Caco-2 (cell line): ENCODE data around the gene TMPRSS7. TPM values are rescaled to one million over a fixed set of nuclear protein-coding genes. Genes with fewer than 3 reads are reported as not detected.

Experiments
- BruUV-seq: library from RNA; stranded (reverse); fragments of 400-500 nt; replicated peaks from 2 replicates; lab custom pipeline; 2021; lab: Mats Ljungman, UMichigan
- CTCF ChIA-PET: fragments of 300-600 bp; sonication (Branson Sonifier 250); formaldehyde crosslinking; loops from one replicate; lab custom pipeline; 2022; ENCODE audit warnings: antibody characterized with exemption; lab: Charles Lee
- POLR2A ChIA-PET: fragments of 300-600 bp; sonication (Branson Sonifier 250); formaldehyde crosslinking; loops from one replicate; lab custom pipeline; 2022; ENCODE audit warnings: antibody characterized with exemption; lab: Charles Lee
- DNase-seq, 2 experiments: peaks; one replicate each; pipeline versions ENCODE4 v3.0.0 to v3.0.0-alpha.2; 2020 to 2022
- H3K27me3 ChIP-seq: replicated peaks from 2 replicates; pipeline ENCODE4 v1.6.0; 2011; ENCODE audit warnings: low read length; ENCODE audit not compliant: control insufficient read depth, insufficient read depth
- H3K36me3 ChIP-seq: 2 replicates; pipeline ENCODE4 v1.5.1; 2011; ENCODE audit warnings: low read length; ENCODE audit not compliant: control insufficient read depth, insufficient read depth
- H3K4me1 ChIP-seq: fragments of 250-450 bp; sonication (Bioruptor Pico); 2 replicates; pipeline ENCODE4 v1.5.1; 2020; ENCODE audit warnings: mild to moderate bottlenecking
- H3K4me3 ChIP-seq: 2 replicates; pipeline ENCODE4 v1.5.1; 2011; ENCODE audit warnings: low read depth, mild to moderate bottlenecking, control low read depth, low read length
- H3K9me3 ChIP-seq: fragments of 250-450 bp; sonication (Bioruptor Pico); 2 replicates; pipeline ENCODE4 v1.5.1; 2020; ENCODE audit warnings: mild to moderate bottlenecking, moderate library complexity
- H3K27ac Mint-ChIP-seq: one replicate; pipeline ENCODE4 v1.8.0; 2022; ENCODE audit warnings: mixed read lengths; ENCODE audit not compliant: unreplicated experiment
- H3K27me3 Mint-ChIP-seq: one replicate; pipeline ENCODE4 v1.8.0; 2022; ENCODE audit warnings: mixed read lengths; ENCODE audit not compliant: insufficient read depth, unreplicated experiment
- H3K36me3 Mint-ChIP-seq: one replicate; pipeline ENCODE4 v1.8.0; 2022; ENCODE audit warnings: mild to moderate bottlenecking, mixed read lengths; ENCODE audit not compliant: insufficient read depth, unreplicated experiment
- H3K4me1 Mint-ChIP-seq: one replicate; pipeline ENCODE4 v1.8.0; 2022; ENCODE audit warnings: low read depth, mixed read lengths; ENCODE audit not compliant: unreplicated experiment
- H3K4me3 Mint-ChIP-seq: one replicate; pipeline ENCODE4 v1.8.0; 2022; ENCODE audit warnings: mild to moderate bottlenecking, moderate library complexity, mixed read lengths; ENCODE audit not compliant: unreplicated experiment
- H3K9me3 Mint-ChIP-seq: one replicate; pipeline ENCODE4 v1.8.0; 2022; ENCODE audit warnings: mixed read lengths; ENCODE audit not compliant: unreplicated experiment
- intact Hi-C: fragments of 100-400 bp; cut with micrococcal nuclease; formaldehyde crosslinking; loops from one replicate; pipeline ENCODE4 v1.10.0; 2022; ENCODE audit not compliant: unreplicated experiment
- total RNA-seq: library from RNA; stranded (reverse); gene quantifications from 2 replicates; pipeline ENCODE4 v1.2.3, GENCODE V29; 2022
- TF ChIP-seq, protein P1 (sequence below), 2 experiments: fragments of 200-600 bp in 1 of 2; IDR thresholded peaks; 1 replicate in 1 of 2; 2 replicates in 1 of 2; pipeline versions ENCODE4 v1.5.1 to v1.8.0; 2011 to 2022; ENCODE audit warnings: antibody characterized with exemption in 1 of 2, control low read depth in 1 of 2, inconsistent platforms in 1 of 2, low read depth in 1 of 2, low read length in 1 of 2, mild to moderate bottlenecking in 1 of 2, moderate library complexity in 1 of 2; ENCODE audit not compliant: insufficient read depth in 1 of 2, severe bottlenecking in 1 of 2, unreplicated experiment in 1 of 2

The TMPRSS7 gene
- total RNA-seq, 1 experiment from 2014 or later, result 0.36 TPM

DNA sequence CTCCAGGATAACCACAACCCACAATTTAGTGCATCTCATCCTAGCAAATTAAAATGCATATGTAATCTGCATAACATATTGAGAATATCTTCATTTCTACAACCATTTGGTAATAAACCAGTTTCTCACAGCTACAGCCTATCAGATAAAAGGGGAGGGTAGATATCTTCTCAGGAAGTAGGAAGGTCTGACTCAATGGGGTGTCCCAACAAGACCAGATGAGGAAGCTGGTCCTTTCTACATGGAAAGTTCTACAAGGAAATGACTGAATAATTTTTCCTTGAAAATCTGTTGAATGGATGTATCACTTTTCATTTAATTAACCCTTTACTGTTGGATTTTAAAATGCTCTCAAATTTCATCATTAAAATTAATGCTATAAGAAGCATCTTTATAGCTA, 17.4 kb upstream of the TMPRSS7 start:
- TF ChIP-seq, protein P1, sequence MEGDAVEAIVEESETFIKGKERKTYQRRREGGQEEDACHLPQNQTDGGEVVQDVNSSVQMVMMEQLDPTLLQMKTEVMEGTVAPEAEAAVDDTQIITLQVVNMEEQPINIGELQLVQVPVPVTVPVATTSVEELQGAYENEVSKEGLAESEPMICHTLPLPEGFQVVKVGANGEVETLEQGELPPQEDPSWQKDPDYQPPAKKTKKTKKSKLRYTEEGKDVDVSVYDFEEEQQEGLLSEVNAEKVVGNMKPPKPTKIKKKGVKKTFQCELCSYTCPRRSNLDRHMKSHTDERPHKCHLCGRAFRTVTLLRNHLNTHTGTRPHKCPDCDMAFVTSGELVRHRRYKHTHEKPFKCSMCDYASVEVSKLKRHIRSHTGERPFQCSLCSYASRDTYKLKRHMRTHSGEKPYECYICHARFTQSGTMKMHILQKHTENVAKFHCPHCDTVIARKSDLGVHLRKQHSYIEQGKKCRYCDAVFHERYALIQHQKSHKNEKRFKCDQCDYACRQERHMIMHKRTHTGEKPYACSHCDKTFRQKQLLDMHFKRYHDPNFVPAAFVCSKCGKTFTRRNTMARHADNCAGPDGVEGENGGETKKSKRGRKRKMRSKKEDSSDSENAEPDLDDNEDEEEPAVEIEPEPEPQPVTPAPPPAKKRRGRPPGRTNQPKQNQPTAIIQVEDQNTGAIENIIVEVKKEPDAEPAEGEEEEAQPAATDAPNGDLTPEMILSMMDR (IDR thresholded peaks at IDR 0.05; ENCODE audit: insufficient read depth in 1 of 2, low read depth in 1 of 2, low read length in 1 of 2, severe bottlenecking in 1 of 2, unreplicated experiment in 1 of 2), result no peak
- Mint-ChIP-seq H3K27me3 (no peaks in the 10 kb centered on the region), H3K4me3 (no peak overlapping the region), H3K4me1 (no peaks in the 10 kb centered on the region), H3K9me3 (peaks cover 10% of the 10 kb centered on the region), H3K27ac (no peak overlapping the region), H3K36me3 (no peaks in the 10 kb centered on the region)
- intact Hi-C loops, result no loop called here
- BruUV-seq, result no TSS peak
- Histone ChIP-seq H3K27me3 (no peaks in the 10 kb centered on the region), H3K4me1 (no peaks in the 10 kb centered on the region), H3K4me3 (no peak overlapping the region), H3K9me3 (no peaks in the 10 kb centered on the region), H3K36me3 (no peaks in the 10 kb centered on the region)
- ChIA-PET CTCF (no interaction called here), POLR2A (no interaction called here)
- DNase-seq, result no peak

DNA sequence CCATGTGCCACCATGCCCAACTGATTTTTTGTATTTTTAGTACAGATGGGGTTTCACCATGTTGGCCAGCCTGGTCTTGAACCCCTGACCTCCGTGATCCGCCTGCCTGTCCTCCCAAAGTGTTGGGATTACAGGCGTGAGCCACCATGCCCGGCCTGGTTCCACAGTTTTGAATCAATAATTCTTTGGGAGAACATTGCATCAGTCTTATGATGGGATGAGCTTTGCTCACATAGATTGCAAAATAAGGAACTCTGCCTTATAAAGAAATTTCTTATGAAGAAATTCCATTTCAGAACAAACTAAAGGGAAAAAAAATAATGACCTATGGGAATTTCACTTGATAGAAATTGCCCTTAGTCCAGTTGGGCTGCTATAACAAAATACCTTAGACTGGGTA, 15.8 kb upstream of the TMPRSS7 start:
- TF ChIP-seq, protein P1 (IDR thresholded peaks at IDR 0.05; ENCODE audit: insufficient read depth in 1 of 2, low read depth in 1 of 2, low read length in 1 of 2, severe bottlenecking in 1 of 2, unreplicated experiment in 1 of 2), result no peak
- H3K36me3 Mint-ChIP-seq, result no peaks in the 10 kb centered on the region
- BruUV-seq, result no TSS peak
- intact Hi-C loops, result no loop called here
- ChIA-PET CTCF (no interaction called here), POLR2A (no interaction called here)
- H3K9me3 Mint-ChIP-seq, result peaks cover 11% of the 10 kb centered on the region
- no peaks in the 10 kb centered on the region for H3K4me1 ChIP-seq
- H3K4me3 ChIP-seq, result no peak overlapping the region
- H3K27me3 Mint-ChIP-seq, result no peaks in the 10 kb centered on the region
- H3K36me3 ChIP-seq, result no peaks in the 10 kb centered on the region
- H3K9me3 ChIP-seq, result no peaks in the 10 kb centered on the region
- no peak overlapping the region for H3K4me3 Mint-ChIP-seq
- H3K27me3 ChIP-seq, result no peaks in the 10 kb centered on the region
- no peak overlapping the region for H3K27ac Mint-ChIP-seq
- no peaks in the 10 kb centered on the region for H3K4me1 Mint-ChIP-seq
- DNase-seq, result no peak

DNA sequence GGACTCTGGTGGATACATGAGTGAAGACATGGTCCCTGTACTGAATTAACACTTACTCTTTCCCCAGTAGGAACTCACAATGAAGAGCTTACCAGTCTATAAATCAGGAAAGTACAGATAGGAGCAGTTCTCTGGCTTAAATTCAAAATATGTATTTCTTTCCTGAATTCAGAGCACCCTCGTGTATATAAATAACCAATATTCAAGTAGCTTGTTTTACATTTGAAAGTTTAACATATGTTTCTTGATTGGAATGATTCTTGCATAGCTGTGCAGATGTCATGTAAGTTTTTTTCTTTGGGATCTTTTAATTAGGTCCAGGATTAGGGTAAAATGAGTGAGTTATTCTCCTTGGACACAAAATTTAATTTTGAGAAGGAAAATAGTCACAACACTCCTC, 14.8 kb upstream of the TMPRSS7 start:
- H3K27me3 ChIP-seq, result no peaks in the 10 kb centered on the region
- no peak overlapping the region for H3K4me3 Mint-ChIP-seq
- H3K36me3 ChIP-seq, result no peaks in the 10 kb centered on the region
- POLR2A ChIA-PET, result no interaction called here
- H3K4me1 Mint-ChIP-seq, result no peaks in the 10 kb centered on the region
- H3K27ac Mint-ChIP-seq, result no peak overlapping the region
- no peaks in the 10 kb centered on the region for H3K9me3 ChIP-seq
- no peak for DNase-seq
- H3K27me3 Mint-ChIP-seq, result no peaks in the 10 kb centered on the region
- H3K4me3 ChIP-seq, result no peak overlapping the region
- intact Hi-C loops, result no loop called here
- no TSS peak for BruUV-seq
- CTCF ChIA-PET, result no interaction called here
- H3K36me3 Mint-ChIP-seq, result no peaks in the 10 kb centered on the region
- peaks cover 11% of the 10 kb centered on the region for H3K9me3 Mint-ChIP-seq
- TF ChIP-seq, protein P1 (IDR thresholded peaks at IDR 0.05; ENCODE audit: insufficient read depth in 1 of 2, low read depth in 1 of 2, low read length in 1 of 2, severe bottlenecking in 1 of 2, unreplicated experiment in 1 of 2), result no peak
- no peaks in the 10 kb centered on the region for H3K4me1 ChIP-seq
